Stimulated activated CD8-positive, alpha-beta memory T cell treated with anti-CD3 and anti-CD28 coated beads, Interleukin-12 subunit alpha, Interleukin-12 subunit beta, amount 100 ng/mL, for 1 hour (primary cell): ENCODE results near the gene IGSF9.

Experiments
- DNase-seq: peaks from one replicate; pipeline ENCODE4 v3.0.0-alpha.2; 2020; ENCODE audit warnings: low read depth

The IGSF9 gene

GRCh38 chr1:159972443-159973205, 27.2 kb upstream of the IGSF9 start:
- DNase-seq = no peak

- no peak for DNase-seq
These were observed 25.5 kb upstream of the IGSF9 start for GRCh38 chr1:159970932-159971342.

GRCh38 chr1:159968901-159969300, 23.5 kb upstream of the IGSF9 start:
- DNase-seq = no peak

GRCh38 chr1:159965263-159965662, 19.9 kb upstream of the IGSF9 start:
- no peak for DNase-seq

- no peak for DNase-seq
These were observed 18.7 kb upstream of the IGSF9 start for GRCh38 chr1:159964144-159964543.

- DNase-seq = no peak
These were observed 16.8 kb upstream of the IGSF9 start for GRCh38 chr1:159962176-159962575.

- DNase-seq = no peak
These were observed 16.2 kb upstream of the IGSF9 start for GRCh38 chr1:159961636-159962035.

GRCh38 chr1:159960721-159961381, 15.4 kb upstream of the IGSF9 start:
- no peak for DNase-seq

- no peak for DNase-seq
These were observed 14.0 kb upstream of the IGSF9 start for GRCh38 chr1:159959451-159959850.

- no peak for DNase-seq
These were observed 13.4 kb upstream of the IGSF9 start for GRCh38 chr1:159958719-159959380.

GRCh38 chr1:159957824-159958268, 12.4 kb upstream of the IGSF9 start:
- DNase-seq = no peak

- no peak for DNase-seq
These were observed 10.0 kb upstream of the IGSF9 start for GRCh38 chr1:159955456-159955855.

- DNase-seq = no peak
These were observed 8.4 kb upstream of the IGSF9 start, which contains the start of gene SLAMF9 for GRCh38 chr1:159953536-159954515. Gene SLAMF9, minus strand, starts transcription at chr1:159954237. Its CDS starts 100 bp downstream, at chr1:159954137.

GRCh38 chr1:159952932-159953331, 7.5 kb upstream of the IGSF9 start:
- no peak for DNase-seq

- DNase-seq = no peak
These were observed 6.1 kb upstream of the IGSF9 start for GRCh38 chr1:159951551-159951950.

- DNase-seq = no peak
These were observed 5.6 kb upstream of the IGSF9 start for GRCh38 chr1:159951016-159951415.

GRCh38 chr1:159949981-159950381, 4.6 kb upstream of the IGSF9 start:
- DNase-seq = no peak

- no peak for DNase-seq
These were observed 3.7 kb upstream of the IGSF9 start for GRCh38 chr1:159949123-159949522.

GRCh38 chr1:159947942-159948341, 2.5 kb upstream of the IGSF9 start:
- DNase-seq = no peak

GRCh38 chr1:159946242-159947187, 1.1 kb upstream of the IGSF9 start:
- DNase-seq = no peak
